ENCODE data around the gene PACSIN1. TPM values are rescaled to one million over a fixed set of nuclear protein-coding genes. Genes with fewer than 3 reads are reported as not detected.

PACSIN1 gene
- total and polyA plus RNA-seq, 2 donors (not counting 3 experiments of a cell fraction or from before 2014, with no cell fraction given) = 0.03 TPM; not detected in 1

GRCh38 chr6:34509782-34510181 lies 43.9 kb downstream of the PACSIN1 start:
- Histone ChIP-seq H3K27ac (ENCODE audit: insufficient read depth, low read depth, low read length) (no peak overlapping the region), H3K9me3 (replicated peaks; ENCODE audit: control insufficient read depth, insufficient read depth, low read length) (no peaks in the 10 kb centered on the region), H2AFZ (ENCODE audit: low read depth, low read length) (no peak overlapping the region), H3K9me1 (replicated peaks; ENCODE audit: control insufficient read depth, extremely low read depth, insufficient read depth, low read length) (no peaks in the 10 kb centered on the region), H4K20me1 (replicated peaks; ENCODE audit: control insufficient read depth, extremely low read depth, insufficient read depth, low read length) (no peaks in the 10 kb centered on the region), H3K36me3 (ENCODE audit: control insufficient read depth in 2 of 2, extremely low read depth in 1 of 2, insufficient read depth in 2 of 2, low read length in 2 of 2) (no peaks in the 10 kb centered on the region), H3K79me2 (ENCODE audit: control insufficient read depth, insufficient read depth, low read length) (no peaks in the 10 kb centered on the region), H3K4me2 (ENCODE audit: insufficient read depth, low read length) (no peak overlapping the region), H3K4me3 (replicated peaks in 1 of 3; ENCODE audit: insufficient read depth in 1 of 3, low read depth in 1 of 3, low read length in 3 of 3) (no peak overlapping the region), H3K9ac (replicated peaks; ENCODE audit: extremely low read depth, insufficient read depth, low read length) (no peak overlapping the region), H3K27me3 (ENCODE audit: control insufficient read depth in 2 of 2, insufficient read depth in 2 of 2, low read length in 2 of 2) (peaks cover 14 to 16% of the 10 kb centered on the region in 2 experiments), H3K4me1 (ENCODE audit: control insufficient read depth, extremely low read depth, insufficient read depth, low read length) (no peaks in the 10 kb centered on the region)
- POLR2A ChIA-PET = no interaction called here
- FAIRE-seq = peak; percentile 26
- intact Hi-C loops (cut with micrococcal nuclease) (no loop called here), dilution Hi-C loops (cut with MboI; ENCODE audit: extremely low pct_ligation_motif_present, low sequenced_read_pairs) (no loop called here)
- BruUV-seq (replicated peaks) = no TSS peak
- no peak for TF ChIP-seq MYC (IDR thresholded peaks at IDR 0.05; ENCODE audit: low read depth, low read length)
- no peak for TF ChIP-seq MAX (IDR thresholded peaks at IDR 0.05; ENCODE audit: insufficient read depth, insufficient read length)
- no peak for TF ChIP-seq POLR2AphosphoS5 (IDR thresholded peaks at IDR 0.05; ENCODE audit: insufficient read depth, low read depth, low read length)
- TF ChIP-seq GATA2 (IDR thresholded peaks at IDR 0.05; ENCODE audit: insufficient read depth, insufficient read length, low read depth, low read length) = no peak
- no peak for TF ChIP-seq FOS (IDR thresholded peaks at IDR 0.05; ENCODE audit: borderline replicate concordance, insufficient read depth, low read length)
- TF ChIP-seq POLR2A (IDR thresholded peaks at IDR 0.05; ENCODE audit: low read depth, low read length) = no peak
- TF ChIP-seq CTCF (IDR thresholded peaks at IDR 0.05; ENCODE audit: extremely low read depth in 1 of 2, insufficient read depth in 1 of 2, low read depth in 1 of 2, low read length in 2 of 2) = no peak
- TF ChIP-seq JUN (IDR thresholded peaks at IDR 0.05; ENCODE audit: borderline replicate concordance, insufficient read depth, insufficient read length, low read depth) = no peak
- CTCF ChIA-PET = interaction anchor here (1.1 kb wide), 1 partner anchor 50 kb away, joined by 6 read pairs; no protein-coding TSS in a partner anchor
- DNase-seq (ENCODE audit: low read depth, low spot score) = no peak

All from endothelial cell of umbilical vein (primary cell).